Fibroblast of peridontal ligament (primary cell): ENCODE results near the gene LYSMD2.
A peak's percentile ranks its signal among the peaks of the same experiment; 100 is the strongest.
"Not testable (repeated sequence)": the region's sequence is repeated elsewhere in the genome, so short reads cannot be mapped to it uniquely, and the experiment has no call there.

Experiments
- DNase-seq: peaks from one replicate; pipeline ENCODE4 v3.0.0-alpha.2; 2010; ENCODE audit errors: extremely low read depth

Gene LYSMD2

GRCh38 chr15:51737522-51738305 is at the start of gene LYSMD2:
Gene LYSMD2 (minus strand): TSS chr15:51737655. CDS start chr15:51737622, 33 bp downstream.
- DNase-seq = peak; percentile 48

DNA sequence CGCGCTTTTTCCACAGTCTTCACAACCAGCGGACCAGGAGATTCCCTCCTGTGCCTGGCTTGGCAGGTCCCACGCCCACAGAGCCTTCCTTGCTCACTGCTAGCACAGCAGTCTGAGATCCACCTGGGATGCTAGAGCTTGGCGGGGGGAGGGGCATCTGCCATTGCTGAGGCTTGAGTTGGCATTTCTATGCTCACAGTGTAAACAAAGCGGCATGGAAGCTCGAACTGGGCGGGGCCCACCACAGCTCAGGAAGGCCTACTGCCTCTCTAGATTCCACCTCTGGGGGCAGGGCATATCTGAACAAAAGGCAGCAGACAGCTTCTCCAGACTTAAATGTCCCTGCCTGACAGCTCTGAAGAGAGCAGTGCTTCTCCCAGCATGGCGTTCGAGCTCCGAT is 49.7 kb upstream of the LYSMD2 start:
- DNase-seq = not testable (repeated sequence)

DNA sequence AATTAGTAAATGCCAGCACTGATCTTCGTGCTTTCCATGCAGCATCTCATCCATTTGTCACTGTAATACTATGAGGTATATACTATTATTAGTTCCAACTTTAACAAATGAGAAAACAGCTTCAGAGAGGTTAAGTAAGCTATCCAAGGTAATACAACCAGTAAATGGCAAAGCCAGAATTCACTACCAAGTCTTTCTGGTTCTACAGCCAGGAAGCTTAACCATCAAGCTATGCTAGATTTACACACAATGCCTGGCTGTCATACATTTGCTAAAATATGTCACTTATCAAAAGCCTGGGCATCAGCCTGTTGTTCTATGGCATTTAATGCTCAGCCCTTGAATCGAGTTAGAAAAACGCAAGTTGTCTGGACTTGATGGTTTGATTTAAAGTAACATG is 46.5 kb upstream of the LYSMD2 start:
- no peak for DNase-seq

GRCh38 chr15:51782357-51782896 is 45.0 kb upstream of the LYSMD2 start:
- DNase-seq = no peak

DNA sequence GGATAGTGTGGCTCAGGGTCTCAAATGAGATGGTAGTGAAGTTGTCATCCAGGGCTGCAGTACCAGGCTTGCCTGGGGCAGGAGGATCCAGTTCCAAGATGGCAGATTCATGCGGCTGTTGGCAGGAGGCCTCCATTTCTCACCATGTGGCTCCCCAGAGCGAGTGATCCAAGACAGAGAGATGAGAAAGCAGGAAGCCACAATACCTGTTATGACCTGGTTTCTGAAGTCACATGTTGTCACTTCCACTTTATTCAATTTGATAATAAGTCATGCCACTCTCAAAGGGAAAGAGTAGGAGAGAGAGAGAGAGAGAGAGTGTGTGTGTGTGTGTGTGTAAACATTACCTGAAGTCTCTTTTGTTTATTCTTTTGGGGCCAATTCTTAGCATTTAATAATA is 44.1 kb upstream of the LYSMD2 start:
- no peak for DNase-seq

DNA sequence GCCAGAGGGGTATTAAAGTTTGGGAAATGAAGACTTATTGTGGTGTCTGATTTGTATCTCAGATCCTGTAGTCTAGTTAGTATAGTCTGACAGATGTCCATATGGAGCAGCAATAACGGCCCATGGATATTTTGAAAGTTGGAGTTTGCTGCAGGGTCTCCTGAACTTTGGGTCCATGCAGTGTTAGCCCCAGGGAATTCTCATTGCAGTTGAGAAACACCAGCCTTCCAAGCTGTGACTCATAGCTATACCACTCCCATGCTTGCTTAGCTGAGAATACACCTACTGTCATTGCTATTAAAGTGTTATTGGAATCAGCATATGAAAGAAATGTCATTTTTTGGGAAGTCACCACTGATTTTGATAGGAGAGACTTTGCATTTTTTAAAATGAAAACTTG is 43.2 kb upstream of the LYSMD2 start:
- DNase-seq = no peak

DNA sequence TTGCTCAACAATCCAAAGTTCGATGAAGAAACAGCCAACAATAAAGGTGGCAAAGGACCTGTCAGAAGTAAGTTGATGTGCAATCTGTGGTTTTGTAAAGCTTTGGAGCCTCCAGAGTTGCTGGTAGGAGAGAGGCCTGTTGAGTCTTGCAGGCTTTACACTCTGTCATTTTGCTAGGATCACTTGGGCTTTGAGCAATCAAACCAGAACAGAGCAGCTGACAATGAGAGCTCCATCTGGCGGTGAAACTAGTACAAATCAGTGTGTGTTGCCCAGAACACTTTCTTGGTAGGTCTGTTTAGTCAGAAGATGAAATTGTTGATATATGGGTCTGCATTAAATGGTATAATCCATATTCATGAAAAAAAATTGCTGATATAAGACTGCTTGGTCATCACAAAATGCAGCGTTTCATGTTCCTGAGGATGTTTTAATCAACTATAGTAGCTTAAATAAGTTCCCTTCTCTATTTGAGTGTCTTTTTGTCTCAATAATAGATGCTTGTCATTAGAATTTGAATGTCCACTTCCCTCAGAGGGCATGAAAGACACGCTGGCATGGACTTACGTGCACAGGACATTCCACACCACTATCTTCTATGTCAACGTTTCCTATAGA is 39.6 kb upstream of the LYSMD2 start:
- DNase-seq = peak; percentile 90

- DNase-seq = peak; percentile 55
These were observed 38.7 kb upstream of the LYSMD2 start for GRCh38 chr15:51775967-51776816.

DNA sequence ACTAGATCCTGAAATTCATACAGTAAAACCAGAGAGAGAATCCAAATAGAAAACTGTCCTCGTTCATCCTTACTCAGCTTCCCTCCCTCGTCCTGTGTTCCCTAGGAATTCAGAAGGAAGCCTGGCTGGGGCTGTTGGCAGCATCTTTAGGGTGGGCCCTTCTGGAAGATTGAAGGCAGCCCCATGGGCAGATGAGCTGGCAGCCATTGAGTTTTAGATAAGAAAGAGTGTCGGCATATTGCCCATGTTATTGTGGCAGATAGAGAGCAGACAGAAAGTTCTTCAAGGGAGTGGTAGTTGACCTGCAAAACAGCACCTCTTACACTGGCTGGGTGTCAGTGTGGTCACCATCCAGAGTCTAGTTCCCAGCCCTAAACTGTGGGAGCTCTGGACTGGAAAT is 37.5 kb upstream of the LYSMD2 start:
- DNase-seq = no peak

DNA sequence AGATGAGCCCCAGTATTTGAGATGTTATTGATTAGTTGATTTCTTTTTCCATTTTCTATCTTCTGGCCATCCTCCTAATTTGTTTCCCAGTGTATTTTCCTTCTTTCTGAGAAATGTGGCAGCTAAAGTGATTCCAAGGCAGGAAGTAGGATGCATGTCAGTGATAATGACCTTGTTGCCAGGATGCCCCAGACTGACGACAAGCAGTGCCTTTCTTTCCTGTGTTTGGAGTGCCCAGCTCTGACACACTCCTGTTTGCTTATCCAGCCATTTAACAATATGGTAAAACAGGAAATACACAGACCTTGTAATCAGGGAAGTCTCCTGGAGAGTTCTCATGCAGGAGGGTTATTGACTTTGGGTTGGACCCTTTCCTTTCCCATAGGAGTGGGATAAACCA is 34.3 kb upstream of the LYSMD2 start:
- no peak for DNase-seq

DNA sequence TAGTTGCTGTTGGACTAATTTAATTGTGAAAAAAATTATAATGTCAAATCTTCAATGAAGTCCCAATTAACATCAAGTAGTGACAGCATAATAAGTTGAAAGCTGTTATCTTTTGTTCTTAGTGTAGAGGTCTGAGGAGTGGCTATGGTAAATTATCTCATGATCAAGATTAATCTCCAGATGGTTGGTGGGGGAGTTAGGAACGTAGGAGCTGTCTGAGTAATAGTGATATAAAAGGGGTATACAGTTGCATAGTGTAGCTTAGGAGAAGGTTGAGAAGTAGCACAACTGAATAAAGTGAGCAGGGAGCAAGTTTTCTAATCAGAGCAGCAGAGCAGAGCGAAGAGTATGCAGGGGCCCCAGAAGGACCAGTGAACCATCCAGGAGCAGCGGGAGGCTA is 33.4 kb upstream of the LYSMD2 start:
- DNase-seq = no peak

- no peak for DNase-seq
These were observed 30.6 kb upstream of the LYSMD2 start for GRCh38 chr15:51768018-51768417.

DNA sequence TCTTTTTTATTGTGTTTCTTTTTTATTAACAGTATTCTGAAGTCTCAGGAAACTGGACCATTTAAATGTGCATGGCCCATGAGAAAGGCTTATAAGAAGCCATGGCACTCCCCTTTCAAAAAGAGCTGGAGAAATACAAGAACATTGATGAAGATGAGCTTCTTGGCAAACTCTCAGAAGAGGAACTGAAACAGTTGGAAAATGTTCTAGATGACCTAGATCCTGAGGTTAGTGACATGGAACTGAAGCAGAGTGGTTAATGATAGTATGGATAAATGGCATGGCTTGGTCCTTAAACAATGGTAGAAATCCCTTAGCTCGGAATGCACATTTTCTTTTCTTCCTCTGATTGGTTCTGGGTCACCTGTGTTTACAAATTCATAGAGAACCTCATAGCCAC is 28.9 kb upstream of the LYSMD2 start:
- DNase-seq = no peak

- no peak for DNase-seq
These were observed 28.3 kb upstream of the LYSMD2 start for GRCh38 chr15:51765751-51766150.

DNA sequence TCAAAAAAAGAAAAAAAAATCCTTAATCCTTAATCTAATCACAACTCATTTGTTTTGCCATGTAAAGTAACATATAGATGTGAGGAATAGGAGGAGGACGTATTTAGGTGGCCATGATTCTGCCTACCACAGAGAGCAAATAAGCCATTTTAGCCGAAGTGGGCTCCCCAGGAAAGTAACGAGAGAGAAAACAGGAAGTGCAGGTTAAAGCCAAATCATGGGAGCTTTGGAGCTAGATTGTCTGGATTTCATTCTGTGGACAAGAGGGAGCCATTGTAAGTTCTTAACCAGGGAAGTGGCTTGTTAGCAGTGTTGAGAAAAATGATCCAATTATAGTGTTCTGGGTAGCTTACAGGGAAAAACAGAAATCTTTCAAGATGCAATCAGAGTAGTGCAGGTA is 23.4 kb upstream of the LYSMD2 start:
- no peak for DNase-seq

DNA sequence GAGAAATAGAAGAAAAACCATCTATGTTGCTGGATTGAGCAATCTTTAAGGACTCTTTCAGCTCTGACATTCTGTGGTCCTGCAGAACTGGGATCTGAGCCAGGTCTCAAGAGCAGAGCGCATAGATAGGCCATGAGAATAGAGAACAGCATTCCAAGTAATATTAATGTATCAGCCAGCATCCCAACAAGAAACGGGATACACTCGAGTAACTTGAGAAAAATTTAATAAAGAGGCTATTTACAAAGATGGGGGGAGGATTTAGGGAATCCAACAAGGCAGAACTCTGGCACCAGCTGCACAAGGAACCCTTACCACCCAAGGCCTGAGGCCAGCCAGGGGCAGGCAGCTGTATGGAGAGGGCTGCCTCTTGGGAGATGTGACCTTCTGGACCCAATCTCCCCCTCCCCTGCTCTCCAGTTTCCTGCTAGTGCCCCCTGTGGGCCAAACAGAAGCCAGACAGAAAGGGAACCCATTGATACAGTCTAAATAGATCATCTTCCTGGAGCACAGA is 22.2 kb upstream of the LYSMD2 start:
- peak; percentile 96 for DNase-seq

DNA sequence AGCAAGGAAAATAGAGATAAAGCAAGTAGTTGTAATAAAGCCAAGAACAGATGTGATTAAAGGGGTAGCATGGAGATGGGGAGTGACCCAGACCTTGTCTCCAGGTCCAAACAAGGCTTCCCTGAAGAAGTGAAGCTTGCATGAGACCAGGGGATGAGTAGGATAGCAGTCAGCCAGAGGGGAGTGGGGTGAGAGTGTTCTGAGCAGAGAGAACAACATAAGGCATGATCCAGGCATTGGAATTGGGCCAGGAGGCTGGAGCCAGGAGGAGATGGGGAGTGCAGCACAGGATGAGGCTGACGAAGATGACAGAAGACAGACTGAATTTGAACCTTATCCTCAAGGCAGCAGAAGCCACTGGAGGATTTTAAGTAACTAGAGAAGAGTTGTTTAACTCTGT is 21.2 kb upstream of the LYSMD2 start:
- DNase-seq = peak; percentile 60

GRCh38 chr15:51757450-51757849 is 20.0 kb upstream of the LYSMD2 start:
- no peak for DNase-seq

GRCh38 chr15:51756482-51756881 is 19.0 kb upstream of the LYSMD2 start:
- DNase-seq = no peak

- no peak for DNase-seq
These were observed 18.3 kb upstream of the LYSMD2 start for GRCh38 chr15:51755790-51756189.

DNA sequence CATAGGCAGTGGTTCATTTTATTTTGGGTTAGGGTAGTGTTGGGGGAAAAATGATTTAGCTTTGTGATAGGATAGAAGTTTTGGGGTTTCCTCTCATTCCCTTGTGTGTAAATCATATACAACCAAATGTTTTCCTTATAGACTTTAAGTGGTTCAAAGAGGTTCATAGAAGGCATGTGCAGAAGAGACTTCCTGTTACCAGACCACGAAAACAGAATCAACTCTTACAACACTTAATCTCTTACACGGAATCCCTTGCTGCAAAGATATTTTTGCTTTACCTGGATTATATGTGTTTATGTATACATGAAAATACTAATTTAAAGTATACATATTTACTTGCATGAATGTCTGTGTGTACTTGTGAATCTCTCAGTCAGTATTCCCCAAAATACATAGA is 16.8 kb upstream of the LYSMD2 start:
- DNase-seq = no peak

DNA sequence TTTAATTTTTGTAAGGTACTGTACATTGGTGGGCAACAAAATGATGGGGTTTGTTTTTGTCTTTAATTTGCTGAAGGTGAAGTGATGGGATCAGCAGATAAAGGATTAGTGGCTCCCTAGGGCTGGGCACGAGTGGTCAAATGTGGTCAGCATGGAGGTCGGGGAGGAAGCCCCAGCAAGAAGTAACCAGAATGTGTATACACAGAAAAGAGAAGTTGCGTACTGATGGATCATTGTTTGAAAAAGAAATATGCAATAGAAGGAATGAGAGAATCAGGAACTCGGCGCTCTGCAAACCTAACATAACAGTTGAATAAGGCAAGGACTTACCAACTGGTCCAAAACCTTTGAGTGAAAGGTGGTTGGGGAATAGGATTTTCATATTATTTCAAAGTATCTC is 15.4 kb upstream of the LYSMD2 start:
- no peak for DNase-seq
